PFSK-1 (cell line): Measurements from ENCODE around the gene ABCA1.

ENCODE experiments used
- FOXP2 ChIP-seq: optimal IDR thresholded peaks from 2 replicates; pipeline ENCODE3; 2011; ENCODE audit warnings: borderline replicate concordance, control low read depth, inconsistent platforms; ENCODE audit not compliant: insufficient read depth; ENCODE audit errors: extremely low read length, extremely low read depth
- POLR2AphosphoS5 ChIP-seq: IDR thresholded peaks from 2 replicates; pipeline ENCODE4 v1.6.1; 2012; ENCODE audit warnings: low read depth, mild to moderate bottlenecking, control low read depth, low read length, moderate library complexity
- SIN3A ChIP-seq: IDR thresholded peaks from 2 replicates; pipeline ENCODE4 v1.6.1; 2012; ENCODE audit warnings: mild to moderate bottlenecking, low read length, moderate library complexity, borderline replicate concordance; ENCODE audit not compliant: insufficient read depth
- TAF1 ChIP-seq: IDR thresholded peaks from 2 replicates; pipeline ENCODE4 v1.6.1; 2012; ENCODE audit warnings: low read length, control low read depth, borderline replicate concordance; ENCODE audit not compliant: insufficient read depth
- TF ChIP-seq, protein P1 (sequence below), 2 experiments: IDR thresholded peaks; 2 replicates each; pipeline versions ENCODE4 v1.6.1 to v1.8.0; 2011 to 2012; ENCODE audit warnings: low read depth in 2 of 2, low read length in 2 of 2, control low read depth in 1 of 2, inconsistent platforms in 1 of 2, mild to moderate bottlenecking in 1 of 2, moderate library complexity in 1 of 2; ENCODE audit not compliant: insufficient read depth in 1 of 2

Gene ABCA1

DNA sequence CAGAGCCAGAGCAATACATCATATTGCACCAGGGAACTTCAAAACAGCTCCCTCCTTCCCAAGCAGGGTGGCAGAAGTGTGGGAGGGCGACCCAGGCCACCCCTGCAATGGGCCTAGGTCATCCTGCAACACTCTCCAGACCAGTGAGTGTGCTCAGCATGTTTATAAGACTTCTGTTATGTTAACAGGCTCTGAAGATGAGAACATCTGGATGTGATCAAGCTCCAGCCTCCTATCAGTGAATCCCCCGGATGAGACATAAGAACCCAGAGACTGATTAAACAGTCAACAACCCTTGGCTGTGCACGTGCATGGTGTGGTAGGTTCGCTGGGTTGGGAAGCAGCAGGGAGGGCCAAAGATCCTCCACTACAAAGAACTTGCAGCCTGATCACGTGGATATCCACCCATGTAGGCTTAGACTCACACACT, 63.3 kb downstream of the ABCA1 start:
- peak; percentile 94 for TF ChIP-seq FOXP2
- no peak for TF ChIP-seq TAF1
- TF ChIP-seq SIN3A, result peak; percentile 29; the same call in 1 of the 2 replicates
- TF ChIP-seq, protein P1, sequence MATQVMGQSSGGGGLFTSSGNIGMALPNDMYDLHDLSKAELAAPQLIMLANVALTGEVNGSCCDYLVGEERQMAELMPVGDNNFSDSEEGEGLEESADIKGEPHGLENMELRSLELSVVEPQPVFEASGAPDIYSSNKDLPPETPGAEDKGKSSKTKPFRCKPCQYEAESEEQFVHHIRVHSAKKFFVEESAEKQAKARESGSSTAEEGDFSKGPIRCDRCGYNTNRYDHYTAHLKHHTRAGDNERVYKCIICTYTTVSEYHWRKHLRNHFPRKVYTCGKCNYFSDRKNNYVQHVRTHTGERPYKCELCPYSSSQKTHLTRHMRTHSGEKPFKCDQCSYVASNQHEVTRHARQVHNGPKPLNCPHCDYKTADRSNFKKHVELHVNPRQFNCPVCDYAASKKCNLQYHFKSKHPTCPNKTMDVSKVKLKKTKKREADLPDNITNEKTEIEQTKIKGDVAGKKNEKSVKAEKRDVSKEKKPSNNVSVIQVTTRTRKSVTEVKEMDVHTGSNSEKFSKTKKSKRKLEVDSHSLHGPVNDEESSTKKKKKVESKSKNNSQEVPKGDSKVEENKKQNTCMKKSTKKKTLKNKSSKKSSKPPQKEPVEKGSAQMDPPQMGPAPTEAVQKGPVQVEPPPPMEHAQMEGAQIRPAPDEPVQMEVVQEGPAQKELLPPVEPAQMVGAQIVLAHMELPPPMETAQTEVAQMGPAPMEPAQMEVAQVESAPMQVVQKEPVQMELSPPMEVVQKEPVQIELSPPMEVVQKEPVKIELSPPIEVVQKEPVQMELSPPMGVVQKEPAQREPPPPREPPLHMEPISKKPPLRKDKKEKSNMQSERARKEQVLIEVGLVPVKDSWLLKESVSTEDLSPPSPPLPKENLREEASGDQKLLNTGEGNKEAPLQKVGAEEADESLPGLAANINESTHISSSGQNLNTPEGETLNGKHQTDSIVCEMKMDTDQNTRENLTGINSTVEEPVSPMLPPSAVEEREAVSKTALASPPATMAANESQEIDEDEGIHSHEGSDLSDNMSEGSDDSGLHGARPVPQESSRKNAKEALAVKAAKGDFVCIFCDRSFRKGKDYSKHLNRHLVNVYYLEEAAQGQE (IDR thresholded peaks at IDR 0.05; ENCODE audit: insufficient read depth in 1 of 2, low read depth in 2 of 2, low read length in 2 of 2), result no peak
- no peak for TF ChIP-seq POLR2AphosphoS5

DNA sequence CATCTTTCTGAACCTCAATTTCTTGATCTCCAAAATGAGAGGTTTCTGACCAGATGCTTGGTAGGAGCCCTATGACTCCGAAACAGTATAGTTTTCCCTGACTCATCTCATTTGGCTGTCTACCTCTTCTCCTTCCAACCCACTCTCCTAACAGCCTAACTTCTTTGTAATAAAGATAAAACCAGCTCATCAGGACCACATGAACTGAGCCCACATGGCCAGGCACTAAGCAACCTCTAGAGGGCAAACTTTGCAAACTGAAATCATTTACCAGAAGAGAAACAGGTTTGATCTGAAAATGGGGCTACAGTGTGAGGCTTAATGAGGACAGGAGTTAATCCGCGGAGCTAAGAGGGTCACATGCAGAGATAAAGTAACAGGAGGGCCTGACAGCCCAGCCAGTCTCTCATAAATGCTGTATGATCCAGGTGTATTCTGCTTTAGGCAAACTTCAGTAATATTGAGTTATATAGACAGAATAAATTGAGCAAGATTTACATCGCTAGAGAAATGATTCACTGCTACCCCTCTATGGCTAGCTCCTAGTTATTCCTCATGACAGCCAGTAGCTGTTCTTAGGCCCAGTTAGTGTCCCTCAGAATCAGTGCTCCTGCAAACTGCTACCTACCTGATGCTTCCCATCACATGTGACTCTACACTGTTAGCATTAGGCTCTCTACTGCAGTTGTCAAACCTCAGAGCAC, 64.6 kb downstream of the ABCA1 start:
- TF ChIP-seq FOXP2 (no peak), SIN3A (no peak), TAF1 (no peak), POLR2AphosphoS5 (no peak)
- TF ChIP-seq, protein P1 (IDR thresholded peaks at IDR 0.05; ENCODE audit: insufficient read depth in 1 of 2, low read depth in 2 of 2, low read length in 2 of 2), result no peak

DNA sequence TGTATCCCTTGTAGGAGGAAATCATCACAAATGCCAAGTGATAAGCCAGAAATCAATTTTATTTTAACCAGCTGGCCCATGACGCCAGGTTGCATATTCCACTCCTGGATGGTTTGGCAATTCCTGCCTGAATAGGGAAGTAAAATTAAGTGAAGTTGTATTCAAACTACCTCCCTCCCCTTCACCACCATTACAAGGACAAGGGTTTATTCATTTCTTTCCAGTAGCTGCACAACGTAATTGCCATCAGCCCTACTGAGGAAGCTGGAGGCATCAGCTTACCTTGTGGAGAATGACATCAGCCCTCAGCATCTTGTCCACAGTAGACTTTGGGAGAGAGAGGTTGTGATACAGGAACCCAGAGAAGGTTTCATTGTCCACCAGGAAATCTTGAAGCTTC, 66.6 kb downstream of the ABCA1 start:
- TF ChIP-seq TAF1 (no peak), SIN3A (no peak), FOXP2 (no peak), POLR2AphosphoS5 (no peak)
- TF ChIP-seq, protein P1 (IDR thresholded peaks at IDR 0.05; ENCODE audit: insufficient read depth in 1 of 2, low read depth in 2 of 2, low read length in 2 of 2), result no peak

DNA sequence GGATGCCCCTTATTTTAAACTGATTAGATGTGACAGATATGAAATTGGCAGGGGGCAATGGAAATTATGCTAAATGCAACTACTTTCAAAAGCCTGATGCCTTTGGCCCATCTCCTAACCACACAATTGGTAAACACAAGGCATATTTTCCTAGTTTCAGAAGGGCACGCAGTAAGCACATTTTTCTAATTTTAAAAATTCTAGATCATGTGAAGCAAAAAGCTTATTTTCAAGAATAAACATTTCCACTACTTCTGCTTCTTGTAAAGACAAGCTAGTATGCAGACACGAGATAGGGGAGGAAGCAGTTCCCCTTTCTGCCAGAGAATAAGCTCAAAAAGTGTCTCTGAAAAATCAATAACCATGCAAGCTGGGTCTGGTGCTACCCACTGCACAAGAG, 67.7 kb downstream of the ABCA1 start:
- TF ChIP-seq POLR2AphosphoS5 (no peak), SIN3A (no peak), FOXP2 (no peak), TAF1 (no peak)
- TF ChIP-seq, protein P1 (IDR thresholded peaks at IDR 0.05; ENCODE audit: insufficient read depth in 1 of 2, low read depth in 2 of 2, low read length in 2 of 2), result no peak

DNA sequence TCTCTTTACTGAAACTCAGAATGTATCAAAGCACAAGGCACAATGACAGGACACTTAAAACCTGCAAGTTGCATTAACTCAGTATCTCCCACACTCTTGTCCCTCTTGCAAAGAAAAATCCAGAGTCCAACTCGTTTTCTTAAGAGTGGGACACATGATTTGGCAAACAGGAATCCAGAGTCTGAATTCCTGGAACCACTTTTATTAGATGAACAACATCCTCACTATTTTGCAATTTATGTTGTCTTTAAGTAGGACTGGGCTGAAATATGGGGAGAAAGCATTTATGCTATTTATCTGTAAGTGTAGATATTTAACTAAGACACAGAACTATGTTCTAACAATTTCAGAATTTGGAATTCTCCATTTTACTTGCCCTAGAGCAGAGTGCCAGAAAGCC, 69.1 kb downstream of the ABCA1 start:
- TF ChIP-seq POLR2AphosphoS5, result no peak
- TF ChIP-seq FOXP2, result no peak
- TF ChIP-seq, protein P1 (IDR thresholded peaks at IDR 0.05; ENCODE audit: insufficient read depth in 1 of 2, low read depth in 2 of 2, low read length in 2 of 2), result no peak
